Pons (tissue), 1 donor: Measurements from ENCODE around the gene MAGEB16.
A peak's percentile ranks its signal among the peaks of the same experiment; 100 is the strongest.

Experiments used
- DNase-seq: peaks from one replicate; pipeline ENCODE4 v3.0.0-alpha.2; 2016; ENCODE audit warnings: low spot score

MAGEB16 gene

DNA sequence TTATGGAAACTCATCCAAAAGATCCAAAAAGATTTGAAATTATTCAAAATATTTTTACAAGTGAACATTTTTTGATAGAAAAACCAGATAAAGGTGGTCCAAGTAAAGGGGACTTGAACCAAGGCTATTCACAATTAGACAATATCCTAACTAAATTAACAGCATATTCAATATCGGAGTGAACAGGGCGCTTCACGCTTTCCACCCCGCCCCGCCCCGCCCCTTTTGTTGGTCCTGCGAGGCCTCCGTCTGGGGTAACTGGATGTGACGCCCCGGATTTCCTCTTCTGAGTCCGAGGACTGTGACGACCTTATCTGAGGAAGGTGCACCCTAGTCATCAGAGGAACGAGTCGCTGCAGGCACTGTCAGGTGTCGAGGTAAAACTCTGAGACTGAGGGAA, at the start of gene MAGEB16:
TSS of gene MAGEB16 (plus strand) at position 301 of the 400 bp plus-strand sequence. CDS start 3,855 bp downstream, outside the sequence.
- DNase-seq, result no peak

DNA sequence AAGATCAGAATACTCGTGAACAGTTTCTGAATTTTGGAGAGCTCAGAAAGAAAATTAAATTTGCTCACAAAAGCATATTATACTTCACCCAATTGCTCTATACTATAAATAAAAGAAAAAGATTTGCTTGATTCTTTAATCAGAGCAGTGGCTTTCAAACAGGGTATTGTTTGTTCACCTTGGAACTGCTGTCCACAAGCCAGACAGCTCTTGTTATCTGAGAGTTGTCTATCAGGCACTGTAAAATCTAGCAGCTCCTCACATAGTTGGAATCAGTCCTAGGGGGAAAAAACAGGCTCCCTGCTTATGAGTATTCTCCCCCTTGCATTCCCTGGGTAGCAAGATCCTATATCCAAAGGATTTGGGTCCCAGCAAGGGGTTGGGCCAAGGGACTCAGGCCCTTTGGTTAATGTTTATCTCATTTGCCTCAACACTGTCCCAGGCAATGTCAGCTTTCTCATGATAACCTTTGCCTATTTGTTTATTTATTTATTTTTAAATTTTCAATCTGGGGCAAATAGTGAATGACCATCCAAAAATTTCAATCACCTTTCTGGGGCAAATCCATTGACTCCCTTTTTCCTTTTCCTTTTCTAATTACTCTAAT, 24.1 kb upstream of the MAGEB16 start:
- DNase-seq, result no peak

GRCh38 chrX:35785075-35785474, 13.1 kb upstream of the MAGEB16 start:
- no peak for DNase-seq

- no peak for DNase-seq
Measured at GRCh38 chrX:35786271-35786670, 11.9 kb upstream of the MAGEB16 start.

DNA sequence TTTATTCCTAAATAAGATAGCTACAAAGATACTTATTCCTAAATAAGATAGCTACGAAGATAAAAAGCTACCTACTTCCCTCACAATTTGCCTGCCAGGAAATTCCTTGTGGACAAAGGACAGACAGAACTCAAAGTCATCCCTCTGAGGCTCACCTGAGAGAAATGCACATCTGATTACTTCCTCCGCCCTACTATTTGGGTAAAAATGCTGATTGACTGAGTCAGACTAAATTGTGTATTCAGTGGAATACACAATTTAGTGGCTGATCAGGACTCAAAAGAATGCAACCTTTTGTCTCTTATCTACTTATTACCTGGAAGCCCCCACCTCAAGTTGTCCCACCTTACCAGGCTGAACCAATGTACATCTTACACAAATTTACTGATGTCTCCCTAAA, 10.3 kb upstream of the MAGEB16 start:
- no peak for DNase-seq

DNA sequence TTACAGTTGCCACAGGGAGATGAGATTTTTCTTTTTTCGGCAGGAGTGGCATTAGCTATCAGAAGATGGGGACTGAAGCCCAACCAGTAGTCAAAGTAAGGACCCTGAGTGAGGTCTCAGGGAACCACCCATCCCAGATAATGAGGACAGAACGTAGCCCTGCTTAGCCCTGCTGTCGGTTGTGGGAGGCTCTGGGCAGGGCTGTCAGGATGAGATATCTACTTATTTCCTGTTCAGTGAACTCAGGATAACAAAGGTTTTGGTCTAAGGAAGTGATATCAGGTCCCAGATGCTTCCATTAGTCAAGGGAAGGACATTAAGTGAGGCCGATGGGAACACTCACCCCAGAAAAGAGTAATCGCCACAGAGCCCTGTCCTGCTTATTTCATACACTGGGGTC, 2.3 kb downstream of the MAGEB16 start:
- DNase-seq, result no peak

DNA sequence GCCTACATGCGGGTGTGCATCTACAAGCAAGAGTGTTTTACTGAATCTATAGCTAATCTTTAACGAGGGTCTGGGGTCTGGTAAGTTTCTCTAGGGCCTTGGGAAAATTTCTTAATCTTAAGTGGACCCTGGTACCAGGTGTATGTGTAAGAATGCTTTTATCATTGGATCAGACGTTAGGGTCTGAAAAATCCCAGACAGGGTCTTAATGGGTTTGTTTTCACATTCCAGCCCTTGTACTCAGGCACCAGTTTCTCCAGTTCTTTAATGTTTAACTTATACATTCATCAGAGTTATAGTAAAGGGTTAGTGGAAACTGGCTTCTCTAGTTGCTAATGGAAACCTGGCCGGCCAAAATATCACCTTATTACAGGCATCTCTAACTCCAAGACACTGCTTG, 11.6 kb downstream of the MAGEB16 start:
- DNase-seq, result no peak

DNA sequence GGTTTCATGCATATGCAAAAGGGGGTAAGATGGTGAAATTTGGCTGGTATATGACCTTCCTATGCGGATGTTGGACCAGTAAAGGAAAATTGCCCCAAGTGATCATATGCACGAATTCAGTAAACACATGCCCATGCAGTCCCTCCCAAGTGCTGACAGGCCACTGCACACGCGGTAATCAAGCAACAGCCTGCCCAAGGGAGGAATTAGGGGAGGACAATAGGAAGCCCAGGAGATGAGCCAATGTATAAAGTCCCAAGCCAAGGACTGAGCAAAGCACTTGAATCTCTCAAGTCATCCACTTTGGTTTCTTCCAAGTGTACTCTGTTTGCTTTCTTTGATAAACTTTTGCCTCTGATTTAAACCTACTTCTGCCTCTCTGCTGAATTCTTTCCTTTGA, 21.1 kb downstream of the MAGEB16 start:
- no peak for DNase-seq

DNA sequence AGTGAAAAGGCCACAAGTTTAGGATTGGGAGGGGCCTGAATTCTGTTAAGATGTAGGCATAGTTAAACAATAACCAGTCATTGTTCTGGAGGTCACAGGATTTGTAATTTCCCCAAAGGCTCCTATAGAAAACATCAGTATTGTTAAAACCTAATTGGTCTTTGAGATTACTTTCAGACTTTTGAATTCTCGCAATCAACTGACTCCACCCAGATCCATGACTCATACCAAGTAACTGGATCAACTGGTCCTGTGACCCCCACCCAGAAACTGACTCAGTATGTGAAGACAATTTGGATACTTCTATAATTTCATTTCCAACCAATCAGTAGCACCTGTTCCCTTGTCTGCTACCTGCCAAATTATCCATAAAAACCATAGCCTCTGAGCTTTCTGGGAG, 28.4 kb downstream of the MAGEB16 start:
- DNase-seq, result no peak

DNA sequence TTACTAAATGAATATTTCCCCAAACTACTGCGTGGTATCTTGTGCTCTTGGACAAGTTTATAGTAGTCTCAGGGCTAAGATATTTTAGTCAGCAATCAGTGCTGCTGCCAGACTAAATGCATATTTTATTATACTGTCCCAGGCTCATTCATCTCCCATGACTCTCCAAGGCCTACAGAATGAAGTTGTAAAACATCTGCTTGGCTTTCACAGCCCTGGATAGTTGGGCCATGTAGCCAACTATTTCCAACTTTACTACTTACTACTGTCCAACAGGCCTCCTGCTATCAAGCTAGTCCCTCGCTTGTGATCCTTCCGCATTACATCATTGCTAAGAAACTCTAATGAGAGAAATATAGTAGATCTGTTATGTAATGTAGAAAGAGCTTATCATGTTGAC, 31.4 kb downstream of the MAGEB16 start:
- DNase-seq, result no peak

DNA sequence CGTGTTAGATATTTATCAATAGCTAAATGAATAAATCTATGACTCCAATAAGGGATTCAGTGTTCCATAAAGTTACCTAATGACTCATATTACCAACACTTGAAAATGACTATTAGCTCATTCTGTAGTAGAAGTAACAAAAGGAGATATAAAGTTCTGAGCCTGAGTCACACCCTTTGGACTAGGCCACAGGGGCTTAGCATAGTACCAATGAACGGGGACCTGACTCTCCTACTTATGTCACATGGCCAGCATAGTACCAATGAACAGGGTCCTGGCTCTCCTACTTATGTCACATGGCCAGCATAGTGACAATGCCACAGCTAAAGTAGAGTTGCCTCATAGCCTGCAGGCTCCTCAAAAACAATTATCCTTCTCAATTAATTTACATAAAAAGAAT, 43.7 kb downstream of the MAGEB16 start:
- DNase-seq, result no peak

- peak; percentile 37 for DNase-seq
Measured at GRCh38 chrX:35842674-35843073, 44.5 kb downstream of the MAGEB16 start.

DNA sequence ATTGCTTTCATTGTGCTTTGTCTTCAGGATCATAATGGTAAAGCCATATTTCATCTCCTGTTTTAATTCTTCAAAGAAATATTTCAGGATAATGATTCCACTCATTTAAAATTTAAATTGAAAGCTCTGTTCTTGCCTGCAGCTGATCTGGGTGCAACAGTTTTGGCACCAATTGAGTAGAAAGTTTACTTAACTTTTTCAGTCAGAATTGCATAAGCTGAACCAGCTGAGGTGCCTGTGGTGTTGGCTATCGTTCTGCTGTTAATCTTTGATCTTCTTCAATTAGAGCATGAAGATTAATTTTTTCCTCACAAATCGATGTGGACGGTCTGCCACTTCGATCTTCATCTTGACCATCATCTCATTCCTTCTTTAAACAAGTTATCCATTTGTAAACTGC, 49.6 kb downstream of the MAGEB16 start:
- no peak for DNase-seq
